NCI-H226 (cell line): ENCODE measurements around the gene SNRPD3.
"Not testable (repeated sequence)": the region's sequence is repeated elsewhere in the genome, so short reads cannot be mapped to it uniquely, and the experiment has no call there.

ENCODE experiments used
- DNase-seq: peaks from one replicate; pipeline ENCODE4 v3.0.0-alpha.2; 2015

Gene SNRPD3

DNA sequence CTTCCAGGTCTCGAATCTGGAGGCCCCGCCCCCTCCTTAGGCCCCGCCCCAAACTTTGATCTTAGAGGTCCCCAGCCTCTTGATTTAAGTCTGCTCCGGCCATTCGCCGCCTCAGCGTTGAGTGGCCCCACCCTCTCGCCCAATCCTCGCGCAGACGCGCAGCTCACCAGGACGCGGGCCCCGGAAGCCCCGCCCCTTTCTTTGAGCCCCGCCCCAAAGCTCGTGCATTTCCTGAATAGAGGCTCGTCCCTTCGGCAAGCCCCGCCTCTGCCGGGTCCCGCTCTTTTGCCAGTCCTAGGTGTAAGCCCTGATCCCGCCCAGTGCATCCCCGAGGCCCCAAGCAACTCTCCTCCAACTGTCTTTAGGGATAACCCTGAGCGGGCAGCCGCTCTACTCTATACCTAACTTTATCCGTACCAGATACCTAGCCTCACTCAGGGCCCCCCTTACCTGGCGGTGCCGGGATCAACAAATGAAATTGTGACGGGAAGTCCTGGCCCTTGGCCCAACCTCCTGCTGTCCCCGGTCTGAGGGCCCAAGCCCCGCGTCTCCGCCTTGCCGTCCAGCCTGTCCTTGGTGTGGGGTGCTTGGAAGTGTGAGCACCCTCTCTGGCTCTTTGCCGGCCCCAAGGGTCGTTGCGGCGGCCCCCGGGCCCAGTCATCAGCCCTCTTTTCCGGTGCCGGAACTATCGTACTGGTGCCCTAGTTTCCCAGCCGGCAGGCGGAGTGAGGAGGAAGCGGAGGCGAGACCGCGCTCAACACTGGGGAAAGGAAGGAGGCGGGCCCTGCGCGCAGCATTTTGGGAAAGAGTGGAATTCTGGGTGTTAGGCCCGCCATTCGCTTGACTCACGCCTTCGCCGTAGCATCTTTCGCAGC lies at the start of gene SNRPD3:
Gene SNRPD3, plus strand, starts transcription at position 835 of the 875 bp plus-strand sequence. CDS start 1,676 bp downstream, outside the sequence.
- DNase-seq, result peak; percentile 81

DNA sequence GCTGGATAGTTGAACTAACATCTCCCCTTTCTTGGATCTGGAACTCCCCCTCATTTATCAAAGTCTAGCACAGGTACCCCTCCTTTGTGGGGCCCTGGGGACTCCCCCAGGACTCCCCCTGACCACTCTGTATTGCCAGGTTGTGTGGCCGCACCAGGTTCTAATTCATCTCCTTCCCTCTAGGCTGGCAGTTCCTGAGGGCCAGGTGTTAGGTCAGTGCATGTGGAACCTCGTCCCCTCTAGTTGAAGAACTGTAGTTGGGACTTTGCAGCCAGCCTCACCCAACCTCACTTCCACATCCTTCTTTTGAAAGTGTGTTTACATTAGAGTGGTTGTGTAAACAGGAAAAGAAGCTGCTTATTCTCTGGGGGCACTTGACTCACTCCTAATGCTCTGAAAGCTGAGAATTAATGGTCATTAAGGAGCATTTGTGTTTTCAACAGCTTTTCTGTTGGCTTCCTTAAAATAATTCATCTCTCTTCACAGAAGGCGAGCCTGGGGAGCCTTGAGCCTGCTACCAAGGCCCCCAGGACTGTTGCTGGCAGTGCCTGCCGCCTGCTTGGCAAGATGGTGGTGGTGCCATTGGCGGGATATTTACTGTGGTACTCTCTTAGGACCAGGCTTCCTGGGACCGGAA lies 48.9 kb upstream of the SNRPD3 start:
- no peak for DNase-seq

- DNase-seq, result no peak
Measured at GRCh38 chr22:24507716-24508115, 48.1 kb upstream of the SNRPD3 start.

DNA sequence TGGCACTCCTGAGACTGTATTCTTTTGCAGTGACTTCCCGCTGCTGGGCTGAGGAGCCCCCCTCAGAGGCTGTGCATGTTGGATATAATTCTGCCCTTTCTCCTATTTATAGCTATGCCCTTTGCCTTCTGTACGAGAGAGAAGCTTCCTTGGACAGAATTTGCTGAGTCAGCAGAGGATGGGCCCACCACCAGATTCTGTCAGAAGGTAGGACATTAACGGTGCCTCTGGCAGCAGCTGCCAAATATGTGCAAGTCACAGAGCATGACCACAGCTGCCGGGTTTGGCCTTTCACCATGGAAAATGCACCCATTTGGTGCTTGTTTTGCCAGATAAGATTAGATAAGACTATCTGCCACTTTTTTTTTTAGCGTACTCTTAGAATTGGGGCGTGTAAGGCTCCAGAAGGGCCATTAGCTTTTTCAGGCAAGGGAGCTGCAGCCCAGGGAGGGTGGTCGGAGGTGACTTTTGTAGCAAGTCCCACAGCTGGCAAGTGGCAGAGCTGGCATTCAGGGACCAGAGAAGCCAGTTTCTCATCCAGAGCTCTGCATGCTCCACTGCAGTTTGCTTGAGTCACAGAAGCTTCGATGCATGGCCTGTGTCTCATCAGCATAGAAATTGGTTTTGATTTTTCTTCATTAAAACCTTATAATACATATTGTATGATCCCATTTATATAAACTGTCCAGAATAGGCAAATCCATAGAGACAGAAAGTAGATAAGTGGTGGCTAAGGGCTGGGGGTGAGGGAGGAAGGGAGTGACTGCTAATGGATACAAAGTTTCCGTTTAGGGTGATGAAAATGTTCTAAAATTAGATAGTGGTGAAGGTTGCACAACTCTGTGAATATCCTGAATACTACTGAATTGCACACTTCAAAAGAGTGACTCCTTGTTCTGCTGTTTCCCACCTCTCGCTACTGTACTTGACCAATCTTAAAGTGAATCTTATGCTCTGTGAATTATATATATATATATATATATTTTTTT lies 44.9 kb upstream of the SNRPD3 start:
- peak; percentile 4 for DNase-seq

DNA sequence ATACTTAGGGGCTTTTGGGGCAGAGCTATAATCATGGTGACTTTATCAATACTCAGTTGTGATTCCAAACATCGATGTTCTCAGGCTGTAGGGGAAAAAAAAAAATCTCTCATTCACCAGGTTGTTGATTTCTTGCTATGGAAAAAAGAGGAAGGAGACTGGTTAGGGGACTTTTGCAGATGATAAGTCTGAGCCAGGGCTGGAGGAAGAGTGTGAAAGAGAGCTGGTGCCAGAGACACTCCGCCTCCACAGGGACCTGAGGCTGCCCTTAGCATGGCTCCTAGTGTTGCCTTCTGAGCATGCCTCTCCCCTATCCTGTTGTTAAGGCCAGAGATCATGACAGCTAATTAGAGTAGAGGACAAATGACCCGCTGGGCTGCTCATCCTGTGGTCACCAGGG lies 43.8 kb upstream of the SNRPD3 start:
- no peak for DNase-seq

GRCh38 chr22:24513378-24514240 lies 42.2 kb upstream of the SNRPD3 start:
- DNase-seq, result no peak

DNA sequence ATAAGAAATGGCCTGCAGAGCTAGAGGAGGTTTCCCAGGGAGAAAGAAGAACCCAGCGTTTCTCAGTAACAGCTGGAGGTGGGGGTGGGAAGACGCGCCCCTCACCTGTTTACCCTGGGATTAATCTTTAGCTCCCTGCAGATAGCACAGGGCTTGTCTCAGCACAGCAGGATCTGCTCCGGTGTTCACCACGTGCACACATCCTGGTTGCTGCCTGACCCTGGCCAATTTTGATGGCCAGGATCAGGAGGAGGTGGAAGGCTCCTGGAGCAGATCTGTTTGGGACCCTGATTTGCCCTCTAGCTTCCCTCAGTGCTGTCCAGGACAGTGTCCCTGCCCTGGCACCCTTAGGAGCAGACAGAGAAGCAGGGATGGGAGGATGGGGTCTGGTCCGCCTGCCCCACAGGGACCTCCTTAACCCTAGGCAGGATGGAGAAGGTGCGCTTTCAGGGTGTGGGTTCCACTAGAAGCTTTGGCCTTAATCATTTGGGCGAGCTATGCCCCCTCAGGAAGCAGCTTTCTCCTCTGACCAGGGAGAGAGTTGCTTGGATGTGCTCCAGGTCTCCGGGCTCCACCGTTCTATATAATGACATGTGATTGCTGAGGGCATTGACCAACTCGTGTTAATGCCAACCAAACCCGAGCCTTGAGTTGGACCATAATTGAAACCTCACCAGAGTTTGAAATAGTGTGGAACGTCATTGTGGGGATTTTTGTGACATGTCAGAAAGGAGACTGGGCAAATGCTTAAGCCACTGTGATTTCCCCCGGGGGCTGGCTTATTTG lies 41.4 kb upstream of the SNRPD3 start:
- DNase-seq, result no peak

DNA sequence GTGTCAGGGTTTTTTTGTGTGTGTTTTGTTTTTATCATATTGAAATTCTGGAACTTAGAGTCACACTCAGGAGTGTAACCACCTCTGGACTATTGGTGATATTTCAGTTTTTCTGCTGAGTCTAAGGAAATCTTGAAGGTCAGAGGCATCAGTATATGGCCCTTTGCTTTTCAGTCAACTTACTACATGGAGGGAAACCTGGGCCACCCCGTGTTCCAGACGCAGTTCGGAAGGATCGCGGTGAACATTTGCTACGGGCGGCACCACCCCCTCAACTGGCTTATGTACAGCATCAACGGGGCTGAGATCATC lies 40.8 kb upstream of the SNRPD3 start:
- no peak for DNase-seq

DNA sequence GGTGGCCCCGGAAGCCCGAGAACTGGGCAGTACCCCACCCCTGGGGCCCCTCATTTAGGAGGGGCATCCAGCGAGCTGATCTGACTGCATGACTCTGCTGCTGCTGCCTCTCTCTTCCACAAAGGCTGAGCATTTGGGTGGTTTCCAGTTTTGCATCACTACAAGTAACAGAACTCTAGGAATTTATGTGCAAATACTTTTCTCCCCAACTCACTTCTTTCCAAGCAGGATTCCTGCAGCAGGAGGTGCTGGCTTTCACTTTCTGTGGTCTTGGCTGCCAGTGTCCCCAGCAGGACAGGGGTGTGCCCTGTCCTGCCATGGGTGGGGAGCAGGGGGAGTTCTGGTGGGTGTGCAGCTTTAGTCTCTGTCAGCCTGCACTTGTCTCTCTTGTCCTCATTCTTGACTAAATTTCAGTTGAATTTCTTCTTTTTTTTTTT lies 39.5 kb upstream of the SNRPD3 start:
- peak; percentile 69 for DNase-seq

DNA sequence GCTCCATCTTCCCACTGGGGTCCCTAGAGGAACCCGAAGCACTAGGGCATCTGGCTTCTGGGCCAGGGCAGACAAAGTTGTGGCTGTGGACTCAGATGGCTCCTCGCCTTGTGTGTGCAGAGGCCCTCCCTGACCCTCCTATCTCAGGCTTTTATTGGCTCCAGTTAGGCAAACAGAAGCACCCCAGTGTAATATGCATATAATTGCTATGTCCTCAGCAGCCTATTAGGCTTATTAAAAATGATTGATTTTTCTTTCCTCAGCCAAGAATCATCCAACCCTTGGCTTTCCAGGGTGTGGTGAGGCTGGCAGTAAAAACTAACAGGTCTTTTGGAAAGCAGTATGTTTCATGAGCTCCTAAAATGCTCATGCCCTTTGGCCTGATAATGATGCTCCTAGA lies 38.4 kb upstream of the SNRPD3 start:
- DNase-seq, result no peak

DNA sequence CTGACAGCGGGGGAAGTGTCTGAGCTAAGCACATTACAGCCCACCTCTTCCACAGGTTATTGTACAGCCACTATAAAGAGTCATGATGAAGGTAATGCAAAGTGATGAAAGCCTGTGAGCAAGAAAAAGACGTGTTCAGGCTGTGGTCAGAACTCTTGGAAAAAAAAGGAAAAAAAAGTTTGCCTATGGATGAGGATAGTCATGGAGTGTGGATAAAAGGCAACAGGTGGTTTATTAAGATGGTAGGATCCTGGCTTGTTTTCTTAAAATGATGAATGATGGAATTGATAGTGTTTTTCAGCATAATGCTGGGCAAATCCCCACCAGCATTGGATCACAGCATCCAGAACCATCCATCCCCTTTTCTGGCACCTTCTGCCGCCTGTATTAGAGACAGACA lies 37.6 kb upstream of the SNRPD3 start:
- DNase-seq, result no peak

GRCh38 chr22:24518771-24519485 lies 36.9 kb upstream of the SNRPD3 start:
- DNase-seq, result no peak

GRCh38 chr22:24519496-24519895 lies 36.3 kb upstream of the SNRPD3 start:
- no peak for DNase-seq

- DNase-seq, result peak; percentile 56
Measured at GRCh38 chr22:24521791-24522245, 34.0 kb upstream of the SNRPD3 start.

- DNase-seq, result no peak
Measured at GRCh38 chr22:24523873-24524272, 31.9 kb upstream of the SNRPD3 start.

GRCh38 chr22:24525416-24526037 lies 30.3 kb upstream of the SNRPD3 start:
- peak; percentile 2 for DNase-seq

DNA sequence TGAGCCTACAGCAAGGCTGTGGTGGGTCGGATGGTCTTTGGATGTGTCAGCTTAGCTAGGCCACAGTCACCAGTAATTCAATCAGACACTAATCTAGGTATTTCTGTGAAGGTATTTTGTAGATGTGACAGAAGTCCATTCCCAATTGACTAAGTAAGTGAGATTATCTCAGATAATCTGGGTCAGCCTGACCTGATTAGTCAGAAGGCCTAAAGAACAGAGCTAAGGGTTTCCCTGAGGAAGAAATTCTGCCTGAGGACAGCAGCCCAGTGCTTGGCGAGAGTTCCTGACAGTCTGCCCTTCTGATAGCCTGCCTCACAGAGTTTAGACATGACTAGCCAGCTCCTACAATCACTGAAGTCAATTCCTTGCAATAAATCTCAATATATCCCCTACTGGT lies 29.6 kb upstream of the SNRPD3 start:
- DNase-seq, result no peak

- no peak for DNase-seq
Measured at GRCh38 chr22:24529898-24530297, 25.9 kb upstream of the SNRPD3 start.

DNA sequence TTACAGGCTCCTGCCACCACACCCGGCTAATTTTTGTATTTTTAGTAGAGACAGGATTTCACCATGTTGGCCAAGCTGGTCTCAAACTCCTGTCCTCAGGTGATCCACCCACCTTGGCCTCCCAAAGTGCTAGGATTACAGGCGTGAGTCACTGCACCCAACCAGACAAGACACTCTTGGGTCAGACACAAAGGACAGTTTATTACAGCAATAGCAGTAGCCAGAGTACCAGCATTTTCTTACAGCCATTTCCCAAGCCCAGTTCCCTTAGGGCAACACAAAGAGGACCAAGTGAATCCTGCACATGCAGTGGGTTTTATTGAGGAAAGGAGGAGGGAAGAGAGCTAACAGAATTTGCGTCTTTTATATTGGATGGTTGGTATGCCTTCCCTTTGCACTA lies 24.8 kb upstream of the SNRPD3 start:
- DNase-seq, result not testable (repeated sequence)

DNA sequence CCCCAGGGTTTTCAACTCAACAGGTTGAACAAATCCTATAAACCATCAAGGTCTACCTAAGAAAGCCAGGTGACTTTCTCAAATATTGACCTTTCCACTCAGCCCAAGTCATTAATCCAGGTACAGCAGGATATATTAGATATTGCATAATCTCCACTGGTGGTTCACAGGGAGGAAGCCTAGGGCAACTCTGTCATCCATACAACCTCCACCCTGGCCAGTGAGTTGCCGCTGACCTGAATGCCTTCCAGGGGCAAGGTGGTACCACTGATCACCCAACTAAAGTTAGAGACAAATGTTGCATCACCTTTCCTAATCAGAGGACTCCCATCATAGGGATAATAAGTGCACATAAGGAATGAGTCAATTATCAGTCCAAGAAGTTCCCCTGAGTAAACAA lies 23.7 kb upstream of the SNRPD3 start:
- no peak for DNase-seq
